H1 (cell line): ENCODE results near the gene SPAG8. TPM values are rescaled to one million over a fixed set of nuclear protein-coding genes. Genes with fewer than 3 reads are reported as not detected.

ENCODE experiments used
- EZH2 ChIP-seq: fragments of 200-600 bp; sonication (generic); IDR thresholded peaks from 2 replicates; pipeline ENCODE4 v1.7.1; 2012; ENCODE audit warnings: low read depth, mild to moderate bottlenecking, moderate library complexity, low read length, inconsistent platforms; ENCODE audit not compliant: severe bottlenecking
- MAFK ChIP-seq: IDR thresholded peaks from 2 replicates; pipeline ENCODE4 v1.6.1; 2012; ENCODE audit warnings: low read depth, mild to moderate bottlenecking, improper control_type of control experiment, low read length
- NANOG ChIP-seq: IDR thresholded peaks from 2 replicates; pipeline ENCODE4 v1.6.1; 2011; ENCODE audit warnings: low read length, low read depth, mild to moderate bottlenecking, inconsistent platforms; ENCODE audit not compliant: insufficient read depth, poor library complexity, severe bottlenecking
- POLR2AphosphoS5 ChIP-seq: IDR thresholded peaks from 2 replicates; pipeline ENCODE4 v1.6.1; 2011; ENCODE audit warnings: low read depth, low read length
- polyA plus RNA-seq, 7 experiments: library from polyadenylated mRNA; depleted of rRNA in 3 of 7; stranded (reverse) in 5 of 7; unstranded in 2 of 7; fragments of >200 nt in 5 of 7; fragments of 200-250 nt in 2 of 7; gene quantifications; 1 replicate in 5 of 7; 2 replicates in 1 of 7; 4 replicates in 1 of 7; pipeline versions ENCODE4 v1.2.1 to v1.2.3, GENCODE V29; 2011 to 2013; ENCODE audit warnings: missing spikeins in 2 of 7, mixed read lengths in 2 of 7
- total RNA-seq: library from RNA; stranded (reverse); fragmentation: NEBNext Ultra II Directional; extraction: Animal tissue kit (Norgen Biotek cat#: 25700); gene quantifications from 2 replicates; pipeline ENCODE4 v1.2.1, GENCODE V29; 2021
- TF ChIP-seq, protein P1 (sequence below): IDR thresholded peaks from 2 replicates; pipeline ENCODE4 v1.6.1; 2012; ENCODE audit warnings: inconsistent platforms

The SPAG8 gene
- total and polyA plus RNA-seq, 2 of the 8 experiments (the other 6 are each of a cell fraction or from before 2014, with no cell fraction given) = 0.37 to 0.44 TPM

DNA sequence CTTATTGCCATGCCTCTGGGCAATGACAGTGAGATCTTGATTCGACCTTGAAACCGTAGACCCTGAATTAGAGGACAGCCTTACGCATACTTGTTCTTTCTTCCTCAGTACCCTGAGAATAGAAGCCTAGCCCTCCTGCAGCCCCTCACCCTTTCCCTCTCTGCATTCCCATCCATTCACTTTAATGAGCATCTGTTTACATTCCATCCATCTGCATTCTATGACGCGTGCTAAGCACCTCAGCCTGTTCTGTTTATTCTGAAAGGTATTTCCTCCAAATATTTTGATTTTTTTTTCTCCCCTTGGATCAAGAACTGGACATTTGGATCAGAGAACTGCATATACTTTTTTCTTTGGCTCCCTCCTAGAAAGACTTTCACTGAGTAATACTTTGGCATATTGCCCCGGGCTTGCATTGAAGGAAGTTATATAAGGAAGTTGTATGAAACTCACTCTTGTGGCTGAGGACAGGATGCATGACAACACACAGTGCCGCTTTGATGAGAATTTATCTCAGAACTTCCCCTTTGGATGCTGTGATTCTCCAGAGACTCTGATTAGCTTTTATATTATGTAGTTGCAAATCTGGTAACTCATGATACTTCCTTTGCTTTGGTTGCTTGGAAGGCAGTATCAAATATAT, 32.7 kb upstream of the SPAG8 start (continued):
- TF ChIP-seq POLR2AphosphoS5 = 0 out of 2 replicates have a peak, but pooled peaks have one; percentile 38
- TF ChIP-seq EZH2 = no peak
- peak; percentile 10 for TF ChIP-seq NANOG
- TF ChIP-seq, protein P1, sequence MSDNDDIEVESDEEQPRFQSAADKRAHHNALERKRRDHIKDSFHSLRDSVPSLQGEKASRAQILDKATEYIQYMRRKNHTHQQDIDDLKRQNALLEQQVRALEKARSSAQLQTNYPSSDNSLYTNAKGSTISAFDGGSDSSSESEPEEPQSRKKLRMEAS = no peak
- TF ChIP-seq MAFK = no peak
